Neuron (in vitro differentiated cells): ENCODE data around the gene TUBA8.
"Not testable (repeated sequence)": the region's sequence is repeated elsewhere in the genome, so short reads cannot be mapped to it uniquely, and the experiment has no call there.

Experiments
- H2AFZ ChIP-seq: one replicate; pipeline ENCODE4 v1.6.1; 2013; ENCODE audit warnings: low read depth, mild to moderate bottlenecking, inconsistent platforms, low read length, moderate library complexity
- H3K27me3 ChIP-seq: one replicate; pipeline ENCODE4 v1.6.1; 2013; ENCODE audit warnings: low read length; ENCODE audit not compliant: insufficient read depth
- H3K36me3 ChIP-seq: one replicate; pipeline ENCODE4 v1.6.1; 2013; ENCODE audit warnings: low read length; ENCODE audit not compliant: insufficient read depth
- H3K4me1 ChIP-seq: one replicate; pipeline ENCODE4 v1.6.1; 2013; ENCODE audit warnings: low read length; ENCODE audit not compliant: insufficient read depth
- H3K4me3 ChIP-seq: 2 replicates; pipeline ENCODE4 v1.5.1; 2013; ENCODE audit warnings: mild to moderate bottlenecking, low read length, moderate library complexity
- H3K9me3 ChIP-seq: one replicate; pipeline ENCODE4 v1.6.1; 2013; ENCODE audit warnings: low read length

TUBA8 gene

DNA sequence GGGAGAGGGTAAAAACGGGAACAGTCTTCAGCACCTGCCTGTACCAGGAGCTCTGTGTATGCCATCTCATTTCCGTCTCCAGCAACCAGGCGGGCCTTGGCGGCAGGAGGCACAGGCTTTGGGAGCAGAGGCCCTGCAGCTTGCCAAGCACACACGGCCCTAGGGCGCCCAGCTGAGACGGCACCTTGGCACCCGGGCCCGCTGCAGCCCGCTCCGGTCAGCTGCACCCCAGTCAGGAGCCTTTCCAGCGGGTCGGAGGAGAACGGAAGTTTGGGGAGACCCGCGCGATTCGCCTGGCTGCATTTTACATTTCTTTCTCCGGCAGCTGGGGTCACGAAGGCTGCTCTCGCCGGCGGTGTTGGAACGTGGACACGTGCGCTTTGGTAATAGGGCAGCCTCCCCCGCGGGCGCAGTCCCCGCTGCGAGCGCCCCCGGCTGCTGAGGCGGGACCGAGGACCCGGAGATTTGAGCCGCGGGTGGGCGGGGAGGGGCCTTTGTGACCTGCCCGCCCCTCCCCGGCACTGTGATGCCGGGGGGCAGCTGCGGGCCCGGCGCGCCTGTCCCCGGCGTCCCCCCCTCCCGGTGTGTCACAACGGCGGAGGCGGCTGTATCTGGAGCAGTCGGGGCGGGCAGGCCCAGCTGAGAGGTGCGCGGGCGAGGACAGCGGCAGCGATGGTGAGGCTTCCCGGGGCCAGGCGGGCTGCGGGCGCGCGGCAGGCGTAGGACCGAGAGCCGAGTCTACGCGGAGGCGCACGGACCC, at the start of gene TUBA8:
Gene TUBA8 (plus strand): TSS at position 616 of the 760 bp plus-strand sequence. CDS start 57 bp downstream, at position 673.
- Histone ChIP-seq H2AFZ (no peak within 1 kb of the TSS), H3K4me1 (peaks cover 6% of the 10 kb centered on the region), H3K4me3 (peak within 1 kb of the TSS; percentile 33), H3K27me3 (no peaks in the 10 kb centered on the region), H3K9me3 (peaks cover 3% of the 10 kb centered on the region), H3K36me3 (no peaks in the 10 kb centered on the region)

DNA sequence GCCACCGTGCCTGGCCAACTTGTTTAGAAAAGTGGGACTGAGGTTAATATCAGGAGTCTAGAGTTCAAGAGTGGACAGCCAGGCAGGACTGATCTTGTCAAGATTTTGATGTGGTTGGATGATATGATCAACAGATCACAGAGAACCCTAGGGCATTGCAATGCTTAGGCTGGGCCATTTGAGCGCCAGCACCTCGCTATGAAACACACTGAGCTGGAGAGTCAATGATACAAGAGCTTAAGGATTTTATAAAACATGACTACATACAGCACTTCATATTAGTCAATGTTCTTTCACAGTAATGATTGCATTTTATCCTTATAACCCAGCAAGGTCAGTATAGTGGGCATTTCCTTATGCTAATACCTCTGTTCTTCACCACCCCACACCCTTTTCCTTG, 48.2 kb upstream of the TUBA8 start:
- Histone ChIP-seq H3K27me3 (peaks cover 12% of the 10 kb centered on the region), H3K4me3 (no peak overlapping the region), H2AFZ (no peak overlapping the region)

DNA sequence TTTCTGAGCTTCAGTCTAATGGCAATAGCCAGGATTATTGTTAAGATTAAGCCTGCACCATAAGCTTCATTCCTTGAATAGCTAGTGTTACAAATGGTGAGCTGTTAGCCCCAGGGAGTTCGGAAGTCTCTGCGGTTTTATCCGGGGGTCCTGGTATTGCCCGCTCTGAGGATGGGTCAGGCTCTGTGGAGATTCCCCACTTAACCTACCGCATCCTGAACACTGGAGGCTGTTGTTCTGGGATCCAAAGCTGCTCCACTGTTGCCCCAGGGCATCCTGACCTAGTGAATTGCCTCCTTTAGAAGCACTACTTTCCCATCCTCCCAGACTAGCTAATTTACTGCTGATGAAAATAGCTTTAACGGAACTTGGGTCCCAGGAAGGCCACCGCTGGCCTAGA, 47.3 kb upstream of the TUBA8 start:
- peaks cover 15% of the 10 kb centered on the region for H3K27me3 ChIP-seq
- H3K4me1 ChIP-seq: peaks cover 10% of the 10 kb centered on the region
- H3K4me3 ChIP-seq: no peak overlapping the region
- H3K36me3 ChIP-seq: no peaks in the 10 kb centered on the region
- H3K9me3 ChIP-seq: no peaks in the 10 kb centered on the region
- H2AFZ ChIP-seq: no peak overlapping the region

More for the DNA sequence above, 48.2 kb upstream of the TUBA8 start:
- H3K36me3 ChIP-seq: no peaks in the 10 kb centered on the region
- peaks cover 10% of the 10 kb centered on the region for H3K4me1 ChIP-seq
- H3K9me3 ChIP-seq: no peaks in the 10 kb centered on the region

DNA sequence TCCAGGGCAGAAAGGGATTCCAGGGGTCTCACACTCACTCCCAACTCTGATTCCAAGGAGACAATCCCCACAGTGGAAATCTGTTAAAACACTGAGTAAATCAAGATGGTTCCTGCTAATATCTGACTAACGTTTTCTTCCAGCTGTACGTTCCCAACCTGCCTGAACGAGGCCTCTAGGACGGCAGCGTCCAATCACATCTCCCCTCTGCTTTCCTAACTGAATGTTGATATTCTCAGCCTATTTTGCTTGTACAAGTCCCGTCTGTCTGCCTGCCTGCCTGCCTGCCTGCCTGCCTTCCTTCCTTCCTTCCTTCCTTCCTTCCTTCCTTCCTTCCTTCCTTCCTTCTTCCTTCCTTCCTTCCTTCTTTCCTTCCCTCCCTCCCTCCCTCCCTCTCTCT, 46.9 kb upstream of the TUBA8 start:
- Histone ChIP-seq H3K4me1 (peaks cover 10% of the 10 kb centered on the region), H3K27me3 (peaks cover 15% of the 10 kb centered on the region)
- H2AFZ ChIP-seq, H3K36me3 ChIP-seq, H3K9me3 ChIP-seq, H3K4me3 ChIP-seq: not testable (repeated sequence)

DNA sequence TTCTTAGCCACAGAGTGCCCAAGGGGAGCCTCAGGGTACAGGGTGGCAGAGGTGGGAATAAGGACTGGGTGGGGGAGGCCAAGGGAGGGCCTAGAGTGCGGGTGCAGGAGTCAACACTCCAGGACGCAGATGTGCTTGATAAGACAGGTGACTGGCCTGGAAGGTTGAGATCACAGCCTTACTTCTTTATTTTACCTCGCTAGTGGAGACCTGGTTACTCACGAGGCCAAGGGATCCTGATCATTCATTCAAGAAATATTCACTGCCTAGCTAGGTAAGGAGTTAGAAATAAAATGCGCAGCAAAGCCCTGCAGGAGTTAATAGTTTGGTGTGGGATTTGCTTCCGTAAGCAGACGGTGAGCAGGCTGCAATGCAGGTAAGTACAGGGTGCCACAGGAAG, 46.0 kb upstream of the TUBA8 start:
- H3K4me1 ChIP-seq: peaks cover 10% of the 10 kb centered on the region
- H3K36me3 ChIP-seq: no peaks in the 10 kb centered on the region
- H3K27me3 ChIP-seq: peaks cover 18% of the 10 kb centered on the region
- H3K9me3 ChIP-seq: no peaks in the 10 kb centered on the region
- no peak overlapping the region for H3K4me3 ChIP-seq
- no peak overlapping the region for H2AFZ ChIP-seq

DNA sequence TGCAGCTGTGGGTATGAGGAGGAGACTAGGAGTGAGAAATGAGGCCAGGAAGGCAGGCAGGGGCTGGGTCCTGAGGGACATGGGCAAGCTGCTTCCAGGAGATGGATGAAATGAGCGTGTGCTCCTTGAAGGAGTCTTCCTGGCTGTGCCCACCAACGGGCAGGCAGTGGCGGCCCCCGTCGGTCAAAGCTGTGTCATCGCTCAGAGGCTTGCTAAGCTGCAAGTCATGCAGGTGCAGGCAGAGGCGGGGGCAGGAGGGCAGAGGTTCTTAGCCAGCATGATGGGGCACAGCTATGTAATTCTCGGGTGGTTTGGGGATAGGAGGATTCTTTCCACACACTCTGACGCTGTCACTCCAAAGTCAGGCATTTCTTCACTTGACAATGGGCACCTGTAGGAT, 45.4 kb upstream of the TUBA8 start:
- peaks cover 18% of the 10 kb centered on the region for H3K27me3 ChIP-seq
- H3K9me3 ChIP-seq: no peaks in the 10 kb centered on the region
- no peaks in the 10 kb centered on the region for H3K36me3 ChIP-seq
- peaks cover 10% of the 10 kb centered on the region for H3K4me1 ChIP-seq
- H2AFZ ChIP-seq: no peak overlapping the region
- H3K4me3 ChIP-seq: no peak overlapping the region

DNA sequence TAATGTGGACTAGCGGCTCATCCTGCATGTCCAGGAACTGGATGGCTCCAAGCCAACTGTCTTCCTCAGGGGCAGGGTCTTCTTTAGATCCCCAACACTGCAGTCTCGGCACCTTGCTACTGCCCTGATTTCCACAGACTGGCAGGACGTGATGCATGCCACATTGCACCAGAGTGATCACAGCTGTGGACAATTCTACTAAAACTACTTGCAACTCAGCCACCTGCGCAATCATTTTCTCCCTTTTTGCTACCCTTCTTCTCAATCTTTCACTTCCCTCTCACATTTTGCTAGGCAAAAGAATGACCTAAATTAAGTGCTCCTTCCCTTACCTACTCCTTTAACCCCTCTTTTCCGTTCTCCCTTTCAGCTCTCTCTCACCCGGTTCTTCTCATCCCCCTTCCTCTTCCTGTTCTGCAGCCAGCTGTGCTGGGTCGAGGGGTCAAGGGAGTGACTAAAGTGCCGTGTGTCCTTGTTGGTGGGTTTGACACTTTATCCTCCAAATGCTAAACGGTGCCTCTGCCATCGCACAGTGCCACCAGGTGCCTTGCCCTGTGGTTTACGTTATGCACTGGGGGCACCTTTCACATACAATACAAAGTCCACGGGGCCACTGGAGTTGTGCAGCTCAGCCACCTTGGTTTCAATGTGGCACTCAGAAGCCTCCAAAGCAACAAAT, 44.3 kb upstream of the TUBA8 start:
- Histone ChIP-seq H3K36me3 (no peaks in the 10 kb centered on the region), H2AFZ (no peak overlapping the region), H3K4me1 (peaks cover 2% of the 10 kb centered on the region), H3K9me3 (no peaks in the 10 kb centered on the region), H3K27me3 (peaks cover 18% of the 10 kb centered on the region), H3K4me3 (no peak overlapping the region)

DNA sequence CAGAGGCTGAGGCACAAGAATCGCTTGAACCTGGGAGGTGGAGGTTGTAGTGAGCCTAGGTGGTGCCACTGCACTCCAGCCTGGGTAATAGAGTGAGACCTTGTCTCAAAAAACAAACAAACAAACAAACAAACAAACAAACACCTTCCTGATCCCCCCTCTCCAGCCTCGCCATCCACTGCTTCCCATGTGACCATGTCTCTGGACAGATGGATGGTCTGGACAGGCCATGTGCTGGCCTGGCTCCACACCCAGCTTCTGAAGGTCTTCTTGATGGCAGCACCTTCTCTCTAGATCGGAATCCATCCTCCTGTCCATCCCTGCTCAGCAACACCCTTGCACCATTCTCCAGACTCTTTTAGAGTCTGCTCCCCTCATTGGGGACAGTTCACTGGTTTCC, 43.5 kb upstream of the TUBA8 start:
- H3K4me3 ChIP-seq: no peak overlapping the region
- no peak overlapping the region for H2AFZ ChIP-seq
- H3K27me3 ChIP-seq: peaks cover 18% of the 10 kb centered on the region
- no peaks in the 10 kb centered on the region for H3K36me3 ChIP-seq
- no peaks in the 10 kb centered on the region for H3K9me3 ChIP-seq
- no peaks in the 10 kb centered on the region for H3K4me1 ChIP-seq

DNA sequence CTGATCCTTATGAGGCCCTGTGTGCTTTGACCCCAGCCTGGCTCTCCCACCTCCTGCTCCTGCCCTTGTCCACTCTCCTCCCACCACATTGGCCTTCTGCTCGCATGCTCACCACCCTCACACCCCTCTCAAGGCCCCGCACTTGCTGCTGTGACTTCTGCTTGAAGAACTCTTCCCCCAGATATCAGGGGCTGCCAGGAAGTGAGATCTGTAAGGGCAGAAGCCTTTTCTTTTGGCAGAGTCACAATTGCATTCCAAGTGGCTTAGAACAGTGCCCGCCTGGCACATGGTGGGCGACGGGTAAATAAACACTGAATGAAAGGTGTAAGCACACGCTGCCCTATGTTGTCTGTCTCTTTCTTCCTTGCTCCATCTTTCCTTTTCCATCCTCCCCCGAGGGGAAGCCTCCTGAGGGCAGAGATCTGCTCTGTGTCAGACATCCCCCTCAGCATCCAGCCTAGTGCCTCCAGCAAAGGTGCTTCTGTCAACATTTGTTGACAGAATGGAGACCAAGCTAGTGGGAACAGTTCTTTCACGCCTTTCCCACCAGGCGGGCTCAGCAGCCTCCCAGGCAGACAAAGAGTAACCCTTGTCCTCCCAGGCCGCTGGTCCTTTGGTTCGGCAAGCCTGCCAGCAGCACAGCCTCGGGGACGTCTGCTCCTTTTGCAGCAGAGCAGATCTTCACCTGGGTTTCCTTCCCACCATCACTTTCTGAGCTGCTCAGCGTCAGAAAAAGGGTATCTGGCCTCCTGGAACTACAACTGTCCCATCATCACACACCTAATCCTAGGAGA, 42.9 kb upstream of the TUBA8 start:
- H3K4me3 ChIP-seq: no peak overlapping the region
- H2AFZ ChIP-seq: no peak overlapping the region
- no peaks in the 10 kb centered on the region for H3K9me3 ChIP-seq
- no peaks in the 10 kb centered on the region for H3K4me1 ChIP-seq
- H3K36me3 ChIP-seq: no peaks in the 10 kb centered on the region
- peaks cover 18% of the 10 kb centered on the region for H3K27me3 ChIP-seq

DNA sequence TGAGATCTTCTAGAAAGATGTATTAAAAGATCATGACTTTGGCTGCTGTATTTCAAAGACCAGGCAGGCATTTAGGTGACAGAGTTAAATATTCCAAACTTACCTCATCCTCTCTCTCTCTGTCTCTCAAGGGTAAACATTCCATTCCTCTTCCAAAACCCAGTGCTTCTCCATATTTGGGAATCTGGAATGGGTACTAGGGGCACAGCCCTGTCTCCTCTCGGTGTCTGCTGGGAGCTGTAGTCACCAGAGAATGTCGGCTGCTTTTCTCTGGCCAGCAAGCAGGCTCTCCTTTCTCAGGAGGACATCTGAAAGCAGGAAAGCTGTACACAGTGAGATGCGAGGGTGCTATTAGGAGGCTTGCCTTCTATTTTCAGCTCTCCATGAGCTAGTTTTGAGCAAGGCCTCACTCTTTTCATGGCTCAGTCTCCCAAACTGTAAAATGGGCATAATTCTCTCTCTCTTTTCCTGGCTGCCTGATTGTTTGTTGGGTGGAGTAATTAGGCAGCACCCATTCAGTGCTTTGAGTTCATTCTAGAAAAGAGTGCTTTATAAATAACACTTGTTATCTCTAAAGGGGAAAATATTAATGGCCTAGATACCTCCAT, 42.1 kb upstream of the TUBA8 start:
- Histone ChIP-seq H3K4me1 (no peaks in the 10 kb centered on the region), H3K27me3 (peaks cover 18% of the 10 kb centered on the region), H3K9me3 (no peaks in the 10 kb centered on the region), H3K4me3 (no peak overlapping the region), H2AFZ (no peak overlapping the region), H3K36me3 (no peaks in the 10 kb centered on the region)

DNA sequence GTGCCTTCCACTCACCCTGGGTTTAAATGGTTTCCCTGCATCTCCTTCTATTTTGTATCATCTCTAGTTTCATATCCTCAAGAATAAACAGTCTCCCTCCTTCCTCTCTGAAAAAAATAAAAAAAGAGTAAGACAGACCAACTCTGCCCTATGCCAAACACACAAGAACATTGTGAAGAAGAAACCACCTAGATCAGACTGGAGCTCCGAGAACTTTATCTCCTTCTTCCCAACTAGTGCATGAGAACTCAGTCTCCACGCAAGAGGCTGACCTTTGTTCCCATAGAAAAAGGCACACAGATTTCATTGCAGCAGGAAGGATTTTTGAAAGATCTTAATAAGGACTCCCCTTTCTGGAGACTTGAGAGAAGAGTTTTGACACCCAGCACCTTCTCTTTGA, 41.6 kb upstream of the TUBA8 start:
- no peak overlapping the region for H2AFZ ChIP-seq
- H3K27me3 ChIP-seq: peaks cover 18% of the 10 kb centered on the region
- no peak overlapping the region for H3K4me3 ChIP-seq
- H3K9me3 ChIP-seq: no peaks in the 10 kb centered on the region
- no peaks in the 10 kb centered on the region for H3K36me3 ChIP-seq
- no peaks in the 10 kb centered on the region for H3K4me1 ChIP-seq

DNA sequence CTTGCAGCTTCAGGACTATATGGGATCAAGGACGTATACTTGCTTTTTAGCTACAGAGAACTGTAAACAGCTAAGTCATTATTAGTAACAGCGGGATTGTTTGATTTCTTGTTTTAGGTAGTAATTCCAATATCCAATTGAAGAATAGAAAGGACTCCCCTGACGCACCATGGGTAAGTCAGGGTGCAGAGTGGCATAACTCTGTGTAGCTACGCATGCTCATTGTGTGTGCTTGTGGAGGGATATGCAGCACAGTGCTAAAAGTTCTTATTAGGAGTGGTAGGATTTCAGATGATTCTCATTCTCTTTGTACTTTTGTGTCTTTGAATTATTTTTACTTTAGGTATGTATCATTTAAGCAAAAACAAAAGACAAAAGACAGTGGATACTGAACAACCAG, 40.6 kb upstream of the TUBA8 start:
- Histone ChIP-seq H3K27me3 (peaks cover 15% of the 10 kb centered on the region), H3K9me3 (no peaks in the 10 kb centered on the region), H3K4me3 (no peak overlapping the region), H3K36me3 (no peaks in the 10 kb centered on the region), H3K4me1 (no peaks in the 10 kb centered on the region), H2AFZ (no peak overlapping the region)
